AG10803 (cell line): Measurements from ENCODE around the gene RELCH.

ENCODE experiments used
- DNase-seq: peaks from one replicate; pipeline ENCODE4 v3.0.0; 2010; ENCODE audit warnings: low read depth
- H3K4me3 ChIP-seq: 2 replicates; pipeline ENCODE4 v1.5.1; 2011; ENCODE audit warnings: mild to moderate bottlenecking, low read length, control low read depth
- TF ChIP-seq, protein P1 (sequence below): conservative IDR thresholded peaks from 2 replicates; pipeline ENCODE4 v1.5.1; 2011; ENCODE audit warnings: mild to moderate bottlenecking, low read length, control low read depth, inconsistent platforms

The RELCH gene

DNA sequence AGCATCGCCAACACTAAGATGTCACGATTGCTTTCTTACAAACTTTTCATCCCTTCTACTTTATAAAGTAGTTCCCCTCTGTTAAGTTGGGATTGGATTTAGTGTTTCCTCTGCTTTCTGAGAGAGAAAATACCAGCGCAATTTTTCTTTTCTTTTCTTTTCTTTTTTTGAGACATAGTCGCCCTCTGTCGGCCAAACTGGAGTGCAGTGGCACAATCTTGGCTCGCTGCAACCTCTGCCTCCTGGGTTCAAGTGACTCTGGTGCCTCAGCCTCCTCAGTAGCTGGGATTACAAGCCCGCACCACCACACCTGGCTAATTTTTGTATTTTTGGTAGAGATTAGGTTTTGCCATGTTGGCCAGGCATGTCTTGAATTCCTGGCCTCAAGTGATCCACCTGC lies 9.0 kb downstream of the RELCH start:
- TF ChIP-seq, protein P1, sequence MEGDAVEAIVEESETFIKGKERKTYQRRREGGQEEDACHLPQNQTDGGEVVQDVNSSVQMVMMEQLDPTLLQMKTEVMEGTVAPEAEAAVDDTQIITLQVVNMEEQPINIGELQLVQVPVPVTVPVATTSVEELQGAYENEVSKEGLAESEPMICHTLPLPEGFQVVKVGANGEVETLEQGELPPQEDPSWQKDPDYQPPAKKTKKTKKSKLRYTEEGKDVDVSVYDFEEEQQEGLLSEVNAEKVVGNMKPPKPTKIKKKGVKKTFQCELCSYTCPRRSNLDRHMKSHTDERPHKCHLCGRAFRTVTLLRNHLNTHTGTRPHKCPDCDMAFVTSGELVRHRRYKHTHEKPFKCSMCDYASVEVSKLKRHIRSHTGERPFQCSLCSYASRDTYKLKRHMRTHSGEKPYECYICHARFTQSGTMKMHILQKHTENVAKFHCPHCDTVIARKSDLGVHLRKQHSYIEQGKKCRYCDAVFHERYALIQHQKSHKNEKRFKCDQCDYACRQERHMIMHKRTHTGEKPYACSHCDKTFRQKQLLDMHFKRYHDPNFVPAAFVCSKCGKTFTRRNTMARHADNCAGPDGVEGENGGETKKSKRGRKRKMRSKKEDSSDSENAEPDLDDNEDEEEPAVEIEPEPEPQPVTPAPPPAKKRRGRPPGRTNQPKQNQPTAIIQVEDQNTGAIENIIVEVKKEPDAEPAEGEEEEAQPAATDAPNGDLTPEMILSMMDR, result no peak
- no peak overlapping the region for H3K4me3 ChIP-seq
- no peak for DNase-seq

DNA sequence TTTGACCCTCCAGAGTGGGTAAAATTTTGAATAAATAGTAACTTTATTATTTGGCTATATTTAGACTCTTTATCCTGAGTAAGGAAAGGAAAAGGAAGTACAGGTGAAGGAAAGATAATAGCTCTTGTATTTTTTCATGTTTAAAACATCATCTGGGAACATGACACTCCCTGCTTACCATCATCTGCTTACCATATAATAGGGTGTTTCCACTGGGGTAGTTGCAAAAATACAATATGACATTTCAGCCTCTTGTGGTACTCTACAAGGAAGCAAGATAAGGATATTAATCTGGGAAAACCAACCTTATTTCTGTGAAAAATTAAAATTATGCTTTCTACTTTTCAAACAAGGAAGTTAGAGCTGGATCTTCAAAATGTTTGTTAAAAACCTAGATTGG lies 9.9 kb downstream of the RELCH start:
- H3K4me3 ChIP-seq, result no peak overlapping the region
- TF ChIP-seq, protein P1, result no peak
- DNase-seq, result no peak

DNA sequence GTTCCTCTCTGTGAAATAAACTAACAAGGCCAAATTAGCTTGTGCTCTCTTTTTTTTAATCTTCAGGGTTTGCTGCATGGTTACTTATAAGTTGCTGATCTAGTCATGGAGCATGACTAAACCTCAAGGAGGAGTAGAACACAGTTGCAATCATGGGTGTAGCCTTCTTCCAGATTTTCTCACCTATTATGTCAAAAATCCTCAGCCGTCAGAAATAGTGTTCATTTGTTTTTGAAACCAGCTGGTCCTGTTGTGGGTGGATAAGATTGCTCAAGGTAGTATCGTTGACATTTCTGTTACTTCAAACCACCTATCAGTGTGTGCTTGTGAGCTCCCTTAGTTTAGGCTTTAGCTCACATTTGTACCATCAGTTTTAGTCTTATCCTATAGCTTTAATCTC lies 11.2 kb downstream of the RELCH start:
- TF ChIP-seq, protein P1, result no peak
- H3K4me3 ChIP-seq, result no peak overlapping the region
- peak; percentile 2 for DNase-seq

DNA sequence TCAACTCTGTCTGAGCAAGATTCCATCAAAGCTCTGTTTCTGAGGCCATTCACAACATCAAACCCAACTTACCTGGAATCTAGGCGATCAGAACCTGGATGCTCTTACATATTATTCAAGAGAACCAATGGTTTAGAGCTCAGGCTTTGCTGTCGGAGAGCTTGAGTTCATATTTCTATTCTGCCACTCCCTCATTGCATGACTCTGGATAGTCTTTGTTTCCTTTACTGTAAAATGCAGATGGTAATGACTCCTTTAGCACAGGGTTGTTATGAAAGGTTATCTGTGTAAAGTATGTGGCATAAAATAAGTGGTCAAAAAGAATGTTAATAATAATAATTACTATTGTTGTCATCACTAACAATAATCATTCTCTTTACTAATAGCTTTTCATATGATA lies 12.6 kb downstream of the RELCH start:
- H3K4me3 ChIP-seq, result no peak overlapping the region
- TF ChIP-seq, protein P1, result no peak
- no peak for DNase-seq

DNA sequence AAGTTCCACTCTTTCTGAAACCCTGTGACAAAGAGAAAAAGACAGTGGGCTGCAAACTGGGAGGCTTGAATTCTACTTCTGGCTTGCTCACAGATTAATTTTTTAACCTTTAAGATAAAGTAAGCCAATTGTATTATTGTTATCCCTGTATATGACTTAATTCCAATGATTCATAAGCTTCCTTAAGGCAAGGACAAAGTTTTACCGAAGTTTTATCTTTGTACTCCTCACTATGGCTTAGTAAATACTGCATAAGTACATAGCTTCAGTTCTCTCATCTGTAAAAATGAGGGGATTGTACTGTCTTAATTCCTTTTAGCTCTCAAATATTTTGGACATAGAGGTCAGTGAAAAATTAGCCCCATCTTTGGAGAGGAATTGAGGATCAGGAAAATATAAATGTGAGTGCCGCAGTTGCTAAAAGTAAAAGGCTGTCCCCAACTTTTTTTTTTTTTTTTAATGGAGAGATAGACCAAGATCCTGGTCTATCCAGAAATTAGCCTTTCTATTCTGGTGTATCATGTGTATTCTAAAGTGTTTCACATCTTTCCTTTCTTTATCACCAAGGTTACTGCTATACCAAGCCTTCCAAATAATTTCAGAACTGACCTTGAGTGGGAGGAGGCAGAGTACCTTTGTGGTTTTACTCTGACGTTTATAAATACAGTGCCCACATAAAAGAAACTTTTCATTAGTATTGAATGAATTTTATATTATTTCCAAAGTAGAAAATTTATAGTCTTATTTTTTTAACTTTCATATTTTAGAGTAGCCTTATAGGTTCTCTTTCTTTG lies 13.3 kb downstream of the RELCH start:
- DNase-seq, result no peak
- TF ChIP-seq, protein P1, result no peak
- H3K4me3 ChIP-seq, result no peak overlapping the region

DNA sequence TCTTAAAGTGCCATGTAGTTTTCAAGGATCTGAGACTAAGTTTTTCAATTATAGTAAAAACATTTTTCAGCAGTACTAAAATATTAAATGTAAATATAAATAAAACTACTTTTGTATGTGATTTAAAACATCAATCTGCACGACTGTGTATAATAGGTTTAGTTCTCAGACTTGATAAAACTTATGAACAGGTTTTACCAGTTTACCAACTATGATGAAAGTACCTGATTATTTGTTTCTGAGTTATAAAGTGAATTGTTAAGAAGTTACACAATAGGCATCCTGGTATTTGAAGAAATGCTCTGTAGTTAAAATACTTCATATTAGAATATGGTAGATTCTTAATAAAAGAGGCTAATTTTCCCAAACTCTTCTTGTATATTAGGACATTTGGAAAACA lies 14.8 kb downstream of the RELCH start:
- H3K4me3 ChIP-seq, result no peak overlapping the region
- DNase-seq, result no peak
- TF ChIP-seq, protein P1, result no peak

DNA sequence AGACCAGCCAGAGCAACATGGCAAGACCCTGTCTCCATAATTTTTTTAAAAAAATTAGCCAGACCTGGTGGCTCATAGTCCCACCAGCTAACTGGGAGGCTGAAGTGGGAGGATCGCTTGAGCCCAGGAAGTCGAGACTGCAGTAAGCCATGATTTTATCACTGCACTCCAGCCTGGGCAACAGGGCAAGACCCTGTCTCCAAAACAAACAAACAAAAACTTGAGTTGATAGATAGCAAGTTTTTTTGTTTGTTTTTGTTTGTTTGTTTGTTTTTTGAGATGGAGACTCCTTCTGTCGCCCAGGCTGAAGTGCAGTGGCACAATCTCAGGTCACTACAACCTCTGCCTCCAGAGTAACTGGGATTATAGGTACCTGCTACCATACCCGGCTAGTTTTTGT lies 18.8 kb downstream of the RELCH start:
- TF ChIP-seq, protein P1, result no peak
- DNase-seq, result no peak
- no peak overlapping the region for H3K4me3 ChIP-seq
